NCI-H2171 (cell line): Measurements from ENCODE around the gene BMS1.
"Not testable (repeated sequence)": the region's sequence is repeated elsewhere in the genome, so short reads cannot be mapped to it uniquely, and the experiment has no call there.

Experiments used
- DNase-seq: peaks from one replicate; lab custom pipeline; 2025; lab: John Stamatoyannopoulos, UW

Gene BMS1, protein sequence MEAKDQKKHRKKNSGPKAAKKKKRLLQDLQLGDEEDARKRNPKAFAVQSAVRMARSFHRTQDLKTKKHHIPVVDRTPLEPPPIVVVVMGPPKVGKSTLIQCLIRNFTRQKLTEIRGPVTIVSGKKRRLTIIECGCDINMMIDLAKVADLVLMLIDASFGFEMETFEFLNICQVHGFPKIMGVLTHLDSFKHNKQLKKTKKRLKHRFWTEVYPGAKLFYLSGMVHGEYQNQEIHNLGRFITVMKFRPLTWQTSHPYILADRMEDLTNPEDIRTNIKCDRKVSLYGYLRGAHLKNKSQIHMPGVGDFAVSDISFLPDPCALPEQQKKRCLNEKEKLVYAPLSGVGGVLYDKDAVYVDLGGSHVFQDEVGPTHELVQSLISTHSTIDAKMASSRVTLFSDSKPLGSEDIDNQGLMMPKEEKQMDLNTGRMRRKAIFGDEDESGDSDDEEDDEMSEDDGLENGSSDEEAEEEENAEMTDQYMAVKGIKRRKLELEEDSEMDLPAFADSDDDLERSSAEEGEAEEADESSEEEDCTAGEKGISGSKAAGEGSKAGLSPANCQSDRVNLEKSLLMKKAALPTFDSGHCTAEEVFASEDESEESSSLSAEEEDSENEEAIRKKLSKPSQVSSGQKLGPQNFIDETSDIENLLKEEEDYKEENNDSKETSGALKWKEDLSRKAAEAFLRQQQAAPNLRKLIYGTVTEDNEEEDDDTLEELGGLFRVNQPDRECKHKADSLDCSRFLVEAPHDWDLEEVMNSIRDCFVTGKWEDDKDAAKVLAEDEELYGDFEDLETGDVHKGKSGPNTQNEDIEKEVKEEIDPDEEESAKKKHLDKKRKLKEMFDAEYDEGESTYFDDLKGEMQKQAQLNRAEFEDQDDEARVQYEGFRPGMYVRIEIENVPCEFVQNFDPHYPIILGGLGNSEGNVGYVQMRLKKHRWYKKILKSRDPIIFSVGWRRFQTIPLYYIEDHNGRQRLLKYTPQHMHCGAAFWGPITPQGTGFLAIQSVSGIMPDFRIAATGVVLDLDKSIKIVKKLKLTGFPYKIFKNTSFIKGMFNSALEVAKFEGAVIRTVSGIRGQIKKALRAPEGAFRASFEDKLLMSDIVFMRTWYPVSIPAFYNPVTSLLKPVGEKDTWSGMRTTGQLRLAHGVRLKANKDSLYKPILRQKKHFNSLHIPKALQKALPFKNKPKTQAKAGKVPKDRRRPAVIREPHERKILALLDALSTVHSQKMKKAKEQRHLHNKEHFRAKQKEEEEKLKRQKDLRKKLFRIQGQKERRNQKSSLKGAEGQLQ

DNA sequence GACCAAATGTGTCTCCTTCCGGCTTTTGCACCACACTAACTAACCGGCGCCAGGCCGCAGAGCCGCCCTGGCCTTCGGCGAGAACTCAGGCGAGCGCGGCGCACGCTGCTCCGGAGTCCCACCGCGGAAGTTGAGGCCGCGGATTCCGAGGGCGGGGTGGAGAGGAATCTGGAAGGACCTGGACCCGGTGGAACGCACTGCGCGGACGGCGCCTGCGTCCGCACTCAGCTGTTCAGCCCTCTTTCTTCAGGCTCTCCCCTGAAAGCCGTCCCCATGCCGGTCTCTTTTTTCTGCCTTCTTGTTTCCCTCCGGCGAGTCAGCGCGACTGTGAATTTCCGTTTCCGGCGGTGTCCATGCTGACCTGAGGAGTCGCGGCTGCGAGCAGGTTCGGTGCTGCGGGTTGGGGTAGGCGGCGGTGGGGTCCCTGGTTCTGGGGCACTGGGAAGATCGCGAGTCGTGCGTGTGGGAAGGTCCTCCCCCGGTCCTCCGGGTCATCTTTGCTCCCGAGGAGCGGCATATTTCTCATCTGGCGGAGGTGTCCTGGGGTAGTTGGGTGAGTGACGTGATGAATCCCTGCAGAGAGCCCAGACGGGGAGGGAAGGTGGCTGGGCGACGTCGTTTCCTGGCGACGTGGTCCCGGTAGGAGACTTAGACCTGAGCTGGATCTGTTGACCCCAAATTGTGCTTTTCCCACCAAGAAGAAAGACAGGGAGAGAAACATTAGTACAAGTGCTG is at the start of gene BMS1:
BMS1 (plus strand) TSS at position 350 of the 735 bp plus-strand sequence. CDS start 1,600 bp downstream, outside the sequence.
- DNase-seq, result peak; percentile 63

DNA sequence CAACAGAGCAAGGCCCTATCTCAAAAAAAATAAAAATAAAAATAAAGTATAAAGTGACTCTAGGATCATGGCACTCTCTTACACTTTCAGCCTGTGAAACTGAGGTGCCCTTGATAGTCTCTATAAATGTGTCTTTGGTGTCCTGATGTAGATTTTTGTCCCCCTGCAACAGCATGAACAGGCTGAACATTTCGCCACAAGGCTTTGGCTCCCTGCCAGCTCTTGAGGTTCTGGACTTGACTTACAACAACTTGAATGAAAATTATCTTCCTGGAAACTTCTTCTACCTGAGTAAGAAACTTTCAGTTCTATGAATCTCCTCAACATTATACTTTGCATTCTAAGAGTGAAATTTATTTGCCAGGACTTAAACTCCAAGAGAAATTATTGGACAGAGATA is 48.1 kb upstream of the BMS1 start:
- no peak for DNase-seq

DNA sequence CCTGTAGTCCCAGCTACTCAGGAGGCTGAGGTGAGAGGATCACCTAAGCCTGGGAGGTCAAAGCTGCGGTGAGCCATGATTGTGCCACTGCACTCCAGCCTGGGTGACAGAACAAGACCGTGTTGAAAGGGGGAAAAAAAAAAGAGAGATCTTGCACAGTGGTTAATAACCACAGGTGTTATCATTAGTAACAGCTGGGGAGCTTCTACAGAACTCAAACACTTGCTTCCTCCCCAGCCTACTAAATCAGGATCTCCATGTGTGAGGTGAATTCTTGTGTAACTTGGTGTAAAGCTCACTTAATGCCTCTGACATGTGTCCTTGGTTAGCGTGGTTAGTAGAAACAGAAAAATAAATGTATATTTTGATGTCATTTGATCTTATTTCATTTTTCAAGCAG is 43.9 kb upstream of the BMS1 start:
- DNase-seq, result no peak

DNA sequence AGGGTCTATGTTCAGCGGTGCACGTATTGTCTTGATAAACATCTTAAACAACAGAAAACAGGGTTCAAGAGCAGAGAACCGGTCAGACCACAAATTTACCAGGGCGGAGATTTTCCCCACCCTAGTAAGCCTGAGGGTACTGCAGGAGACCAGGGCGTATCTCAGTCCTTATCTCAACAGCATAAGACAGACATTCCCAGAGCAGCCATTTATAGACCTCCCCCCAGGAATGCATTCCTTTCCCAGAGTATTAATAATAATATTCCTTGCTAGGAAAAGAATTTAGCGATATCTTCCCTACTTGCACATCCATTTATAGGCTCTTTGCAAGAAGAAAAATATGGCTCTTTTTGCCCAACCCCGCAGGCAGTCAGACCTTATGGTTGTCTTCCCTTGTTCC is 41.1 kb upstream of the BMS1 start:
- DNase-seq, result not testable (repeated sequence)

DNA sequence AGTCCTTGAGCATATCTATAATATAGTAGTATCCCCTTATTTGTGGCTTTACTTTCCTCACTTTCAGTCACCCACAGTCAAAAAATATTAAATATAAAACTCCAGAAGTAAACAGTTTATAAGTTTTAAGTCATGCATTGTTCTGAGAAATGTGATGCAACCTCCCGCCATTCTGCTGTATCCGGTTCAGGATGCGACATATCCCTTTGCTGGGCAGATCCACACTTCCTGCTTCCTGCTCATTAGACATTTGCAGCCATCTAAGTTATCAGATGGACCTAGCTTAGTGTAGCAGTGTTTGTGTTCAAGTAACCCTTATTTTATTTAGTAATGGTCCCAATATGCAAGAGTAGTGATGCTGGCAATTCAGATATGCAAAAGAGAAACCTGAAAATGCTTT is 38.9 kb upstream of the BMS1 start:
- no peak for DNase-seq

DNA sequence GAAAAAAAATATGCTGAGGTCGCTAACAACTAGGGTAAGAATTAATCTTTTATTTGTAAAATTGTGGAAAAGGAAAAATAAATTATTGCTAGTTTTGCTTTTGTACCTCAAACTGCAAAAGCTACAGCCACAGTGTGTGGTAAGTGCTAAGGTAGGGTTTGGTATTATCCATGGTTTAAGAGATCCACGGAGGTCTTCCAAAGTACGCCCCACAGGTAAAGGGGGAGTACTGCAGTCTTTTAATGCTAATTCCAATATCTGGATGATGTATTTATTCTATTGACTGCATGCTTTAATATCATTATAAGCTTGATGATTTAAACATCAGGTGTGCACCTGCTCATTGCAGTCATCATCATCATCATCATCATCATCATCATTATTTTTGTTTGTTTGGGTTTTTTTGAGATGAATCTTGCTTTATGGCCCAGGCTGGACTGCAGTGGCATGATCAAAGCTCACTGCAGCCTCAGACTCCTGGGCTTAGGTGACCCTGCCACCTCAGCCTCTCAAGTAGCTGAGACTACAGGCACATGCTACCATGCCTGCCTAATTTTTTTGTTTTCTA is 38.4 kb upstream of the BMS1 start:
- DNase-seq, result no peak

DNA sequence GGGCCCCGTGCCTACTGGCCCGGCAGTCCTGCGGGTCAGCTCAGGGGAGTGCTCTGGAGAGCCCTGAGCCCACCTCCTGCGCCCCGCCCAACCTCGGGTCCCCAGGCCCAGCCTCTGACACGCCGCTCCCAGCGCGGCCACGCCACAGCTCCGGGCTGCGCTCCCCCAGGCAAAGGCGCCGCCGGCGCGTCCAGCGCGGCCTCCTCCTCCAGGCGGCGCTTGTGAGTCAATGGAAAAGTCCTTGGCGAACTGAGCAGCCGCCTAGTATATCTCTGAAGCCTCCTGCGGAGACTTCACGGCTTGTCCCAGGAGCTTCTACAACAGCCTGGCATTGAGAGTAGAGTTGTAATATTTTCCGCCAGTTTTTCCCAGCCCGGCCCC is 29.5 kb upstream of the BMS1 start:
- DNase-seq, result no peak

DNA sequence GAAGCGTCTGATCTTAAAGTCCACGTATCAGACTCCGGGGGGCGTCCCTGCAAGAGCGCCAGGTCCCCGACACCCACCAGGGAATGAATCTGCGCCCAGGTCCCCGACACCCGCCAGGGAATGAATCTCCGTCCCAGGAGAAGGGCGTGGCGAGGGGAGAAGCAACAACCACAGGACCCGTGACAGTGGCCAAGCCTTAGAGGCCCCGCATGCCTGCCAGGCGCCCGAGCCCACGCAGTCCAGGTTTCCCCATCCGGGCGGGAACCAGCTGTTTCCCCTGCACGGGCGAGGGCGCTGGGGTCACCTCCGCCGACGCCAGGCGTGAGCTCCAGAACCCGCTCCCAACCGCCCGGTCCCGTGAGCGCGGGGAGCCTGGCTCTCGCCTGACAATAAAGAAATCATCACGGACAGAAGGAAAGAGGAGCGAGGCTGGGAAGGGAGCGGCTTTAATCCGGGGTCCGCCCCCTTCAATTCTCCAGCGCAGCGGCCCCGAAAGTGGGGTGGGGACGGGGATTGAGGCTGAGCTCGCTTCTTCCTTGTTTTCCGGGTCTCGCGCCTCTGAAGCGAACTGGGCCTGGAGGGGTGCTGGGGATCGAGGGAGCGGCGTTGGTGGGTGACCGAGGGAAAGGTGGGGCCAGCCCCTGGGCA is 29.0 kb upstream of the BMS1 start:
- DNase-seq, result no peak

DNA sequence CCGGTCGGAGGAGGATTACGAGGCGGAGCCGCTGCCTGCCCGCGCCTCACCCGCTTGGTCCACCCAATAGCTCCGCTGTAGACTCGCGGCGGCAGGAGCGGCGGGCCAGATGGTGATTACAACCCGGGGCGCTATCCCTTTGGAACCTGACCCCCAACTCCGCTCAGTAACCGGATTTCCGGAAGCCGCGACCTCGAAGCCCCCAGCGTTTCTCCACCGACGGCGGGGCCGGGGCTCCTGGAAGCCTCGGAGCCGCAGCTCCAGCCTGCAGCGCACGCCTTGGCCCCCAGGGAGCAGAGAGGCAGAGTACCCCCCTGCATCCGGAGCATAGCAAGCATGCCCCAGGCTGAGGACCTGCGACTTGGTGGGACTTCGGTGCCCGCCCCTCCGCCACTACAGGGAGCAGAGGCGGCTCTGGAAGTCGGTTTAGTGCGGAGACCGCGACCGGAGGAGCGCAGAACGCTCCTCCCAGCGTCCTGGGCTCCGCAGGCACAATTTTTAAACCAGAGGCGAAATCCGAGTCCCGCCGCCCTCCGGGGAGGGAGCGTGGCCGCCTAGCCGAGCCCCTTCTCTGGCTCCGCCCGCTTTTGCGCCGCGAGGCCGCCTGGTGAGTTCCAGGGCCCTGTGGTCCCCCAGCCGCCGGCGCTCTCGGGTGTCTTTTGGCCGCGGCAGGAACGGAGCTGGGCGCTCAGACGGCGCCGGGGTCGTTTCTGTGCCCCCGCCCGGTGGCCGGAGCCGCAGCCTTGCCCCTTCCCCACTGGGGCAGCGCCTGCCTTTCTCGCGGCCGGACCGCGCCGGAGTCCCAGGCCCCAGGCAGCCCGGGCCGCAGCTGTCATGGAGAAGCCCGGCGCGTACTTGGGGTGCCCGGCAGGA is 28.2 kb upstream of the BMS1 start:
- no peak for DNase-seq

DNA sequence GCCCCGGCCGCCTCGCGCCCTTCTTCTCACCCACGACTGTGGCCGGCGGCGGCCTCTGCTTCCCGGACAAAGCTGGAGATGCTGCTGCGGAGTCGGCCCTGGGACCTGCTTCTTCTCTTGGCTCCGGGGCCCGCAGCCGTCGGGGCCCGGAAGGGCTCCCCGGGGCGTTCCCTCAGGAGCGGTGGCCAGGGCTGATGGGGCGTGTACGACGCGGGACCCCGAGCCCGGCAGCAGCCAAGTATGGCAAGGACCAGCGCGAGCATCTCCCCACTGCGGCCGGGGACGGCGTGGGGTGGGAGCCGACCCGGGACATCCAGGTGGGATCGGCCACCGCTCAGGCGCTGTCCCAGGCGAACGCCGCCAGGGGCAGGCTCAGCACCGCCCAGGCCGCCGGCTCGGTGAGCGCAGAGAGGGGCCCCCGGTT is 27.6 kb upstream of the BMS1 start:
- no peak for DNase-seq

DNA sequence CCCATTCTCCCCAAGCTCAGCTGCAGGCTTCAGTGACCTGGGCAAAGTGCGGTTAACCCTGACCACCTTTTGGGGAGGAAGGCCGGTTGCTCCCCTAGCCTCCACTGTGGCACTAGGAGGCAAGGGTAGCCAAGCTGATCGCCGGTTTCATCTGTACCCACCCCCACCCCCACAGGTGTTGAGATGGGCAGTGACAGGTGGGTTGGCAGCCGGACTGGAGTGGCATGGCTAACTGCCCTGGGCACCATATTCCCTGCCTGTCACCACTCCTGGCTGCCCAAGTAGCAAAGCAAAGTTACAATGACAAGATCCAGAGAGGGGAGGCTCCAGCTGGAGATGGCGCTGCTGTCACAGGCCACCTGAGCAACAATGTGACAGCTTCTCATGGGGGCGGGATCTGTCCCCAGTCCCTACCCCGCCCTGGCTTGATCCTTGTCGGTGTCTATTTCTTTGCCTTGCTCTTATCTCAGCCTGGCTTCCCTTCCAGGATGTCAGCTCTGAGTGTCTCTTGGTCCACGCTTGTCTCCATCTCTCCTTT is 27.0 kb upstream of the BMS1 start:
- DNase-seq, result no peak

DNA sequence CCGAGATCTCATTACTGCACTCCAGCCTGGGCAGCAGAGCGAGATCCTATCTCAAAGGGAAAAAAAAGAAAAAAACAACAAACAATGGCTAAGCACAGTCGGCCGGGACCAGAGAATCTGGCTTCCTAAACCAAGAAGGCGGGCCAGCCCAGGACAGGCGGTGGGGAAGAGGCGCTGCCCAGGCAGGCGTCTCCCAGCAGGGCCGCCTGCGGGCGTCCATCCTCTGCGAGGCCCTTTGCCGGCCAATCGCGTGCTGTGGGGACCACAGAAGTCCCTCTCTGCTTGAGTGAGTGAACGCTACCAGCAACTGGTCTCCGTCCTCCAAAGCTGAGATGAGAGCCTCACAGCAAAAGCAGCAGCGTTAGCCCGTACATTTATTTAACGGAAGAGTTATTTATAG is 14.7 kb upstream of the BMS1 start:
- no peak for DNase-seq

DNA sequence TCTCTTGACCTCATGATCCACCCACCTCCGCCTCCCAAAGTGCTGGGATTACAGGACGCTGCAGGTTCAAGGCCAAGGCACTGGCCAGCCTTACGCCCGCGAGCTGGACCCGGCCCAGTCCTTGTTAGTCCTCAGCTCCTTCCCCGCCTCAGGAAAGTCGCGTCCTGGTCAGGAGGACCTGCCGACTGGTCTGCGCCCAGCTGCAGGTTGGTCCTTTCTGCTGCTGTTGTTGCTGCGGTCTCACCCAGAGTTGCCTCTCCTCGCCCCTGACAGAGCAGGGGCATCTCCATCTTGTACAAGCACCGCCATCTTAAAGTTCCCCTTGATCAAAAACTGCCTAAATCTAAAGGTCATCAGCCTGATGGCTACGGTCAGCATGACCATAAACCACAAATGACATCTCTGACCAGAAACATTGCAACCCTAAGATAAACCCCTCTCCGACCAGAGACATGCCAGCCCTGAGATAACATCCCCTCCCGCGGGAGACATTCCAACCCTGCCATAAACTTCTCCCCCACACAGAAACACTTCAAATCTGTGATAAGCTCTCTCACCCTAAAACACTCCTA is 13.9 kb upstream of the BMS1 start:
- no peak for DNase-seq

DNA sequence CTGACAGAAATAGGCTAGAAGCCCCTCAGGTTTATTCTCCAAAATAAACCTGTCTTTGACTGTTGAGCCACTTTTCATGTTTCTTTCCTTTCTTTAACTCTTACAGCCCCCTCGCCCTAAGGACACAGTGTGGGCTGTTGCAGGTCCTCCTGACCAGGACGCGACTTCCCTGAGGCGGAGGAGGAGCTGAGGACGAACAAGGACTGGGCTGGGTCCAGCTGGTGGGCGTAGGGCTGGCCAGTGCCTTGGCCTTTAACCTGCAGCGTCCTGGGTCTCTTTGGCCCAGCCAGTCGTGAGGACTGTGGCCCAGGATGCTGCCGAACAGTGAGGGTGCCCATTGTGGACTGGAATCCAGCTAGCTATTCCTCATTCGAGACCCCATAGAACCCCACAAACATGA is 13.4 kb upstream of the BMS1 start:
- DNase-seq, result no peak

DNA sequence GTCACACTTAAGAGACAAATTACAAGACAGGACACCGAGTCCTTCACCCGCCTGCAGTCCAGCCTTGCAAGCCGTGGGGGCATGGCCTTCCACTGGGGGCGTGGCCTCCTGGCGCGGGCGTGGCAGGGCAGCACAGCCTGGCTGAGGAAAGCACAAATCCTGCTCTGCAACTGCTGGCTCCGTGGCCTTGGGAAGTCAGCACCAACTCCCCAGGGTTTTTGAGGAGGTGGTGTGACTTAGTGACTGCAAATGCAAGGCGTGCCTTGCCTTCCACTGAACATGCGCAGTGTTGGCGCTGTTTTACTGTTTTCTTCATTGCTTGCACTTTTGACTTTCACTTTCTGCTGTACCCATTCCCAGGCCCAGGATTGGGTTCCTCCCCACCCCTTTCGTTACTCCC is 12.9 kb upstream of the BMS1 start:
- DNase-seq, result no peak

DNA sequence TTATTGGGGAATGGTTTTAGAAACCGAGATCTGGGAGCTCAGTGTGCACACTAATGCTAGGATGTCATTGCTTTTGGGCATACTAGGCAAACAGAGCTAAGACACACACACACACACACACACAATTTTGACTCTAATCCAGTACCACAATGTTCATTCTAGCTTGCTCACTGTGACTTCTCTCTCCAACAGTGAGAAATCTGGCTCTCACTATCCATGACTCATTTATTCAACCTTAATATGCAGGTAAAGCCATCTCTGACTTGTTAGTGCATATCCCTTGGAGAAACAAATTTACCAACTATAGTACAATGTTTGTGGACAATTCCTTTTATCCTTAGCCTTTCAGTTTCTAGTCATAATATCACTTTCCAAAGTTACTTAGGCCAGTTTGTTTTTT is 5.9 kb upstream of the BMS1 start:
- no peak for DNase-seq

DNA sequence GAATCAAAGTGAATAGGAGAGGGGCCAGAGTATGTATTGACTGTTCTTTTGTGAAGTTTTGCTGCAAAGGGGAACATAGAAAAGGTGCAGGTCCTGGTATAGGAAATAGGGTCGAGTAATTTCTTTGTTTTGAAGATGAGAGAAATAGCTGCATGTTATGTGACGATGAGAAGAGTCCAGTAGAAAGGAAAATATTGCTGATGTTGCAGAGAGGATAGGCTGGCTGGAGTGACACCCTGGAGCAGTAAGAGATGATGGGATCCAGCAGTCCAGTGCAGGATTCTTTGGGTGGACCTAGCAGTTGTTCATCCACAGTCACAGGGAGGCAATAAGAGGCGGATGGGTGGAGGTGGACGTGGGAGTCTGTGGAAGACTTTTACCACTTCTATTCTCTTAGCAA is 2.1 kb upstream of the BMS1 start:
- no peak for DNase-seq

DNA sequence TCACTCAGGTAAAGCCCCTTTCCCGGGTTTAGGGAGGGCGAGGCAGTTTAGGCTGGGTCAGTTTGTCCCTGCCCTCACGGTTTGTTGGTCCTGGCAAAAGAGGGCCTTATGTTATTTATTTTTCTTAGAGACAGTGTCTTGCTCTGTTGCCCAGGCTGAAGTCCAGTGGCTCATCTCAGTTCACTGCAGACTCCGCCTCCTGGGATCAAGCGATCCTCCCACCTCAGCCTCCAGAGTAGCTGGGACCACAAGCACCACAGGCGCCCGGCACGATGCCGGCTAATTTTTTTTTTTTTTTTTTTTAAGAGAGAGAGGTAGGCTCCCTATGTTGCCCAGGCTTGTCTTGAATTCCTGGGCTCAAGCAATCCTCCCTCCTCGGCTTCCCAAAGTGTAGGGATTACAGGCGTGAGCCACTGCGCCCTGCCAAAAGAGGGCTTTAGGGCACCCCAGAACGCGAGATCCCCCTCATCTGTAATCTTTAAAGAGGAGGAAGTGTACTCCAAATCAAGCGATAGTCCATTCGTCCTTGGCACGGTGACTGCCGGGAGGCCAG is 626 bp upstream of the BMS1 start:
- DNase-seq, result no peak

DNA sequence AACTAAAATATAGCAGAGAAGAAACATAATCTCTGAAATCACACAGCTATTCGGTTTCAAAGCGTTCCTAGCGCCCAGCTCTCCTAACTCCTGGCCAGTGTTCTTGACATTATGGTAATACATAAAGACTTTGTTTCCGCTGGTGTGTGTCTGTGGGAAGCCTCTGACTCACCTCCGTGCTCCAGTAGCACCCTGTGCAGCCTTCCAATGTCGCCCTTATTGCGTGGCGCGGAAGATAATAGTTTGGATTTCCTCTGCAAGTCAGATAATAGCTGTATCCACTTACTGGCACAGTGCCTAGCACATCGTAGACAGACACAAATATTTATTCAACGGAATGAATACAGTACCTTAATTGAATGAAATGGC is 570 bp downstream of the BMS1 start:
- no peak for DNase-seq
